ENCODE results near the gene P2RY12. TPM values are rescaled to one million over a fixed set of nuclear protein-coding genes. Genes with fewer than 3 reads are reported as not detected.
"Not testable (repeated sequence)": the region's sequence is repeated elsewhere in the genome, so short reads cannot be mapped to it uniquely, and the experiment has no call there.

P2RY12 gene
- total RNA-seq, 1 donor from 2014 or later: 0.65 TPM

GRCh38 chr3:151393146-151393830 lies 8.7 kb upstream of the P2RY12 start:
- ATAC-seq: no peak
- no peak for DNase-seq (ENCODE audit: low spot score)

DNA sequence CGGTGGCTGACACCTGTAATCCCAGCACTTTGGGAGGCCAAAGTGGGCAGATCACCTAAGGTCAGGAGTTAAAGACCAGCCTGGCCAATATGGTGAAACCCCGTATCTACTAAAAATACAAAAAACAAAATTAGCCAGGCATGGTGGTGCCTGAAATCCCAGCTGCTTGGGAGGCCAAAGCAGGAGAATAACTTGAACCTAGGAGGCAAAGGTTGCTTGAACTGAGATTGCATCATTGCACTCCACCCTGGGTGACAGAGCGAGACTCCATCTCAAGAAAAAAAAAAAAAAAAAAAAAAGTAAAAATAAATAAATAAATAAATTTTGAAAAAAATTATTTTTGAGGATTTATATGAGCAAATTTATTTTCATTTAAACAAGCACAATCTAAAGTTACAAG lies 7.6 kb upstream of the P2RY12 start:
- ATAC-seq; DNase-seq (ENCODE audit: low spot score): not testable (repeated sequence)

DNA sequence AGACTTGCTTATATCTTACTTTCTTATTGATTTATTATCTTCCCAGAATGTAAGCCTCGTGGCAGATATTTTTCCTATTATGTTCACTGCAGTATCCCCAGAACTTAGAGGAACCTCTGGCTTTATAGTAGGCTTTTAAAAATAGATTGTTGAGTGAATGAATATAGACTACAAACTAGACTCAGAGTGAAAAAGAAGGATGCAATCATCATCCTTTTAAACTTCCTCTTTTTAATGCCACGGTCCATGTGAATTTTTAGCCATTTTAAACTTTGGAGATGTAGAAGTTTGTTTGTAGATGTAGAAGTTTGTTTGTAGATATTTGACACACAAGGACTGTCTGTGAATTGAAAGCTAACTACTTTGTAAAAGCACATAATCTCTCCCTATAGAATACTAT lies 7.2 kb upstream of the P2RY12 start:
- no peak for ATAC-seq
- no peak for DNase-seq (ENCODE audit: low spot score)

GRCh38 chr3:151387842-151388241 lies 3.3 kb upstream of the P2RY12 start:
- no peak for ATAC-seq
- DNase-seq (ENCODE audit: low spot score): no peak

DNA sequence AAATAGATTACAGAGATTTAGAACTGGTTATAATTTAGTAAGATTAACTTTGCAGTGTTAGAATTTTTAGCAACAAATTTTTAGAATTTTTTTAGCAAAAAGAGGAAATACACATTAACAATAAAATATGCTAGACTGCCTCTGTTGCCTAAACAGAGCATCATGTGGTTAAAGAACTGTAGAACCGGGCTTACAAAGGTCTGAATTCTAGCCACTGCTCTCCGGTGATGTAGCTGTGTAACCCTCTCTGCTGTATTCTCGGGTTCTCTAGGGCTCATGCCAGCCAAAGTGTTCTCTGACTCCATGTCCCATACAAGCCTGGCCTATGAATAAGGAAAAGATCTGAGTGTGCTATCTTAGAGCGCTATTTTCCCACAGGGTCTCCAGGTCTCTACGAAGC lies 2.9 kb upstream of the P2RY12 start:
- DNase-seq (ENCODE audit: low spot score) (no peak), ATAC-seq (no peak)

GRCh38 chr3:151386056-151386455 lies 1.5 kb upstream of the P2RY12 start:
- ATAC-seq: no peak
- DNase-seq (ENCODE audit: low spot score): no peak

- no peak for ATAC-seq
- no peak for DNase-seq (ENCODE audit: low spot score)
Measured at GRCh38 chr3:151383956-151384355, 597 bp downstream of the P2RY12 start.

- DNase-seq (ENCODE audit: low spot score) (no peak), ATAC-seq (no peak)
Measured at GRCh38 chr3:151383111-151383510, 1.4 kb downstream of the P2RY12 start.

DNA sequence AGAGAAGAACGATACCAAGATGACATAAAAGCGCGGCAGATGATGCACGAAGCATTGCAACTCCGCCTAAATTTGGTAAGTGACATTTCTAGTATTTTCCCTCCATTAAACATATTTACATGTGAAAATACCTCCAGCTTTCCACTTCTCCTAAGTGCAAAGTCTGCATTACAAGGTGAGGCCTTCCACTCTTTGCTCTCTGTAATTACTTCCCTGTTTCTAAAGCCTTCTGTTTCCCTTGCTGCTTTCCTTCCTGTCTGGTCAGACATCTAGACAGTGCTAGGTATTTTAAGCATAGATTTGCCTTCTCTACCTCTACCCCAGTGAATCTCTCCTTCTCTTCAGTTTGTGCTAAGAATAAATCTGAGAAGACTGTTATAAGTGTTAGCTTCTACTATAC lies 1.9 kb downstream of the P2RY12 start:
- ATAC-seq (no peak), DNase-seq (ENCODE audit: low spot score) (no peak)

GRCh38 chr3:151379083-151379734 lies 5.3 kb downstream of the P2RY12 start:
- ATAC-seq (peak; percentile 48), DNase-seq (ENCODE audit: low spot score) (no peak)

DNA sequence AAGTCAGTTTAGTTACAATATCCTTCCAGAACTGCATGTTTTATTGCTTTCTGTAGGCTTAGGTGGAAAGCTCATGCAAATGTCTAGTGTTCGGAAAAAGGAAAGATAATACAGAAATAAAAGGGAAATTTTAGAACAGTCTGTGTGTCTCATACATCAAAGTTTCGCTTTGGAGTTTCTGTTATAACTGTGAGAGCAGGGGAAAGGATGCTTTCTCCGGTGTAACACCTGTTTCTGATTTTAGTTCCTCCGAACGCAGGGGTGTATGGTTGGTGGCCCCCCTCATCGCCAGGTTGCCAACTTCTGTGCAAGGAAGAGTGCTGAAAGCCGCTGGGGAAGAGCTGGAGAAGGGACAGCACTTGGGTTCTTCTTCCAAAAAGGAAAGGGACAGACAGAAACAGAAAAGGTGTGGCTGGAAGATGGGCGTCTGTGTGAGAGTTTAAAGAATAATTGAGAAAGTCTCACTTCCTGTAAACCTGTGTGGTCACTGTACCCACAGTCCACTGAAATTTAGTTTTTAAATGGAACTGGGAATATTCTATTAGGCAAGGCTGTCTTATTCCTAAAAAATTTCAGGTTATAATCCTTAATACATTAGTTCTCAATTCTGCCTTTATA lies 6.7 kb downstream of the P2RY12 start:
- DNase-seq (ENCODE audit: low spot score) (no peak), ATAC-seq (no peak)

GRCh38 chr3:151372063-151372820 lies 12.3 kb downstream of the P2RY12 start:
- ATAC-seq (no peak), DNase-seq (ENCODE audit: low spot score) (no peak)

DNA sequence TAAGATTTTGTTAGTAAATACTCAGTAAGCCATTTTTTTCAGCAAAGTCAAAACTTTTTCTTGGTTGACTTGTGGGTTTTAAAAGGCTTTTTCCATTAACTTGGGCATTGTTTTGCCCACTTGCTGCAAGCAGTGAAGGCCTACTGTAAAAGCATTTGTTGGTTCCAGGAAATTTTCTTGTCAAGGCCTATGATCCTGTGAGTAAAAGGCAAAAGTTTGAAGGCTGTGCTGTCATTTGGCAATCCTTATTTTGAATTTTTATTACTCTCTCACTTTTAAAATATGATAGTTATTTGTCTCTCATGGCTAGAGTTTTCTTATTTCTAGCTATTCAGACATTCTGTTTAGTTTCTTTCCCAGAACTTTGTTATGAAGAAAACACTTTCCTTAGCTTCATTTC lies 13.0 kb downstream of the P2RY12 start:
- no peak for ATAC-seq
- no peak for DNase-seq (ENCODE audit: low spot score)

- ATAC-seq (no peak), DNase-seq (ENCODE audit: low spot score) (no peak)
Measured at GRCh38 chr3:151367448-151367847, 17.1 kb downstream of the P2RY12 start.

DNA sequence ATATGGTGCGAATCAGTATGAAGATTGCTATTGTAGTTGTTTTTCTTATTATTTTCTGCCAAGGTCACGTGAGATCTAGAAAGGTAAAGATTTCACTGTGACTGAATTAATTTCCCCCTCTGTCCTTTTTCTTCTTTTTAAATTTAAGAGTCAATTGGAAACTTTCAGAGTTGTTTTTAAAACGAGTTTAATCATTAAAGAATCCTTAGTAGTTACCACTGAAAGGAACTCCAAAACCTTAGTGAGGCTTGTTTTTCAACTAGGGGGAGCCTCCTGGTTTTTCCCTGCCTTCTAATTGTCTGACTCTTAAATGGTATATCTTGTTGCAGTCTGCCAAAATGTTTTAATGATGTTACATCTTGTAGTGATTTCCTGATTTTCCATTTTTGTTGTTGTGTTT lies 17.6 kb downstream of the P2RY12 start:
- ATAC-seq: no peak
- DNase-seq (ENCODE audit: low spot score): no peak

- DNase-seq (ENCODE audit: low spot score) (no peak), ATAC-seq (peak; percentile 18)
Measured at GRCh38 chr3:151362751-151363174, 21.8 kb downstream of the P2RY12 start.

DNA sequence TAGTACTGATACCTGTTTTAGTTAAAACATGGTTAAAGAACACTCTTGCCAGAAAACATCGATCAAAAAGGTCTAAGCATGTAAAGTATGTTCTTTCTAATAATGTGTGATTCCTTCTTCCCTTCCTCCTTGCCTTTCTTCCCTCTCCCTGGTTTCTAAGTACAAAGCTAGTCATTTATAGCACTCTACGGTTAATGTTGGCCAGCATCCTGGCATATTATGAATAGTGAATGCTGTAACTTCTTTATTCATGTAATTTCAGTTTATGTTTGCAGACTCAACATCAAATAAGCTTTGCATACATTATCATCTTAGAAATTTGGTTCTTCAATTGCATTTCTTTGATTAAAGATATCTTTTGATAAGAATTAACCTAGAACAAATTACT lies 27.1 kb downstream of the P2RY12 start:
- DNase-seq (ENCODE audit: low spot score) (no peak), ATAC-seq (no peak)

GRCh38 chr3:151356794-151357462 lies 27.6 kb downstream of the P2RY12 start:
- no peak for DNase-seq (ENCODE audit: low spot score)
- ATAC-seq: no peak

- DNase-seq (ENCODE audit: low spot score) (no peak), ATAC-seq (no peak)
Measured at GRCh38 chr3:151351648-151352047, 32.9 kb downstream of the P2RY12 start.

GRCh38 chr3:151351219-151351618 lies 33.3 kb downstream of the P2RY12 start:
- ATAC-seq: no peak

DNA sequence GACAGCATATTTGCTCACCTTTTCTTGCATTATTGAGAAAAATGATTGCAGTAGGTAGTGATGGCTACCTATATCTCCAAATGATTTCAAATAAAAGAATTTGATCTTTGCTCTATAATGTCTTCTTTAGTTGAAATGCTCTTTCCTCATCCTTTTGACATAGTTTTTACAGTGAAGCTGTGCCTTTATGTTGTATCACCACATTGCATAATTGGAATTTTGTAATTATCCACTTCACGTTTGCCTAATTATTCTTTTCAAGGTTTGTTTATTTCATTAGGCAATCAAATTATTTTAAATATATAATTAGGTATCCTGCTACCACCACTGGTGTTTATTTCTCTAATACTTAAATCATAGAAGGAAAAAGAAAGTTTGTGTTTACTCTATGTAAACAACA lies 33.9 kb downstream of the P2RY12 start:
- ATAC-seq (no peak), DNase-seq (ENCODE audit: low spot score) (no peak)

More at GRCh38 chr3:151351219-151351618, 33.3 kb downstream of the P2RY12 start:
- no peak for DNase-seq (ENCODE audit: low spot score)
